C4-2B (cell line): ENCODE measurements around the gene INSIG1.

Experiments
- ZFX ChIP-seq: fragments of 450-650 bp; IDR thresholded peaks from 2 replicates; pipeline ENCODE4 v1.6.1; 2017
- TF ChIP-seq, protein P1 (sequence below): fragments of 450-650 bp; conservative IDR thresholded peaks from 2 replicates; pipeline ENCODE4 v1.5.1; 2017; ENCODE audit warnings: mild to moderate bottlenecking

DNA sequence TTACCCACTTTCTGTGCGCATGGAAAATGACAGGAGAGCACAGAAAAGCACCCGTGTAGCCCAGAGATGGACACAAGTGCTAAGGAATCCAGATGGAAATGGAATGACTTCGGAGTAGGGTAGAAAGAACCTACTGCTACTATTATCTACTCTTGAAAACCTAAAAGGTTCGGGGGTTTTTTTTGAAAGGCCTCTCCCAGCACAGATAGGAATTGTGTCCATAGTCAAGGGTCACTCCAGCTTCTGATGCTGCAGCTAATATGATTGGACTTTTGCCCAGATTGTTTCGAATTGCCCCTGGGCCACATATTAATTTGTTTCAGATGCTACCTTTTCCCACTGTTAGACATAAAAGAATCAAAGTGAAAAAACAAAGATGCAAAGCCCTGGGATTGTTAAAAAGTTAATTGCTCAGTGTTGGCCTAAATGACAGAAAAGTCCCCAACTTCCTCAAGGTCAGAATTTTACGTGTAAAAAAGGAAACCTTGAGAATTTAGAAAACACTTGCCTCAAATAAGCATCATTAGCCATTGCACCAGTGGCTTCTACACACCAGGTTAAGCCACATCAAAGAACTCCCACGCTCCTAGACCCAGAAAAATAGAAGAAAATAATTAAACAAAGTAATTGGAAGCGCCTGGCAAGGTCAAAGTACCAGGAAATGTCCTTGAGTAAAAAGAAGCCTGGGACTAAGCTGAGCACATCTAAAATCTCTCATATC is 40.8 kb upstream of the INSIG1 start:
- TF ChIP-seq, protein P1, sequence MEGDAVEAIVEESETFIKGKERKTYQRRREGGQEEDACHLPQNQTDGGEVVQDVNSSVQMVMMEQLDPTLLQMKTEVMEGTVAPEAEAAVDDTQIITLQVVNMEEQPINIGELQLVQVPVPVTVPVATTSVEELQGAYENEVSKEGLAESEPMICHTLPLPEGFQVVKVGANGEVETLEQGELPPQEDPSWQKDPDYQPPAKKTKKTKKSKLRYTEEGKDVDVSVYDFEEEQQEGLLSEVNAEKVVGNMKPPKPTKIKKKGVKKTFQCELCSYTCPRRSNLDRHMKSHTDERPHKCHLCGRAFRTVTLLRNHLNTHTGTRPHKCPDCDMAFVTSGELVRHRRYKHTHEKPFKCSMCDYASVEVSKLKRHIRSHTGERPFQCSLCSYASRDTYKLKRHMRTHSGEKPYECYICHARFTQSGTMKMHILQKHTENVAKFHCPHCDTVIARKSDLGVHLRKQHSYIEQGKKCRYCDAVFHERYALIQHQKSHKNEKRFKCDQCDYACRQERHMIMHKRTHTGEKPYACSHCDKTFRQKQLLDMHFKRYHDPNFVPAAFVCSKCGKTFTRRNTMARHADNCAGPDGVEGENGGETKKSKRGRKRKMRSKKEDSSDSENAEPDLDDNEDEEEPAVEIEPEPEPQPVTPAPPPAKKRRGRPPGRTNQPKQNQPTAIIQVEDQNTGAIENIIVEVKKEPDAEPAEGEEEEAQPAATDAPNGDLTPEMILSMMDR = no peak
- TF ChIP-seq ZFX = no peak
